GM12878 (cell line): Measurements from ENCODE around the gene KIF2C. TPM values are rescaled to one million over a fixed set of nuclear protein-coding genes. Genes with fewer than 3 reads are reported as not detected.
A peak's percentile ranks its signal among the peaks of the same experiment; 100 is the strongest.

ENCODE experiments used
- BRCA1 ChIP-seq: IDR thresholded peaks from 2 replicates; pipeline ENCODE4 v1.6.1; 2011; ENCODE audit warnings: low read depth, low read length, improper control_type of control experiment
- FOS ChIP-seq: IDR thresholded peaks from 3 replicates; pipeline ENCODE4 v1.6.1; 2011; ENCODE audit warnings: borderline replicate concordance; ENCODE audit not compliant: insufficient read length; ENCODE audit errors: extremely low read depth
- GABPA ChIP-seq: IDR thresholded peaks from 2 replicates; pipeline ENCODE4 v1.6.1; 2014; ENCODE audit warnings: antibody characterized with exemption, low read depth, mild to moderate bottlenecking, inconsistent platforms
- NKRF ChIP-seq: fragments of 450-650 bp; conservative IDR thresholded peaks from 2 replicates; pipeline ENCODE4 v1.6.1; 2017; ENCODE audit warnings: mild to moderate bottlenecking, moderate library complexity
- RAD21 ChIP-seq: IDR thresholded peaks from 2 replicates; pipeline ENCODE4 v1.6.1; 2011; ENCODE audit warnings: mild to moderate bottlenecking, low read depth, low read length, moderate library complexity; ENCODE audit not compliant: insufficient read depth
- SRF ChIP-seq, 2 experiments: IDR thresholded peaks; 2 replicates each; pipeline ENCODE4 v1.6.1; 2011; ENCODE audit warnings: low read depth in 2 of 2, low read length in 2 of 2, mild to moderate bottlenecking in 1 of 2, moderate library complexity in 1 of 2
- ZBED1 ChIP-seq: IDR thresholded peaks from 2 replicates; pipeline ENCODE4 v1.6.1; 2016; ENCODE audit warnings: borderline replicate concordance
- ZBTB11 ChIP-seq: fragments of 450-650 bp; formaldehyde crosslinking; IDR thresholded peaks from 2 replicates; pipeline ENCODE4 v1.5.0; 2022; ENCODE audit warnings: mild to moderate bottlenecking, missing genetic modification characterization
- polyA plus RNA-seq, 11 experiments: library from polyadenylated mRNA; depleted of rRNA in 4 of 11; unstranded in 6 of 11; stranded (reverse) in 5 of 11; fragments of >200 nt; fragmentation: Nextera tagmentation in 4 of 11; fragmentation: Illumina TruSeq in 1 of 11; extraction: Ambion mirVana in 4 of 11; extraction: Trizol in 1 of 11; gene quantifications; 1 replicate in 1 of 11; 2 replicates in 10 of 11; pipeline versions ENCODE4 v1.2.1 to v1.2.3, GENCODE V29; 2011 to 2016; ENCODE audit warnings: inconsistent platforms in 2 of 11, missing spikeins in 2 of 11, low read depth in 1 of 11
- total RNA-seq, 4 experiments: library from RNA; depleted of rRNA in 3 of 4; stranded (reverse); fragments of >200 nt in 3 of 4; fragmentation: Illumina TruSeq in 1 of 4; extraction: Trizol in 1 of 4; gene quantifications; 2 replicates each; pipeline versions ENCODE4 v1.2.1 to v1.2.3, GENCODE V29; 2013 to 2021
- TF ChIP-seq, protein P1 (sequence below): fragments of 450-650 bp; IDR thresholded peaks from 2 replicates; pipeline ENCODE4 v1.6.1; 2016; ENCODE audit warnings: mild to moderate bottlenecking
- TF ChIP-seq, protein P2 (sequence below): IDR thresholded peaks from 2 replicates; pipeline ENCODE4 v1.6.1; 2011; ENCODE audit warnings: borderline replicate concordance, low read depth, mild to moderate bottlenecking, moderate library complexity, low read length; ENCODE audit not compliant: insufficient read depth, poor library complexity, severe bottlenecking

Gene KIF2C
- total and polyA plus RNA-seq, 10 of the 15 experiments (the other 5 are each of a cell fraction or from before 2014, with no cell fraction given), result 42.3 to 104 (median 83.8) TPM

DNA sequence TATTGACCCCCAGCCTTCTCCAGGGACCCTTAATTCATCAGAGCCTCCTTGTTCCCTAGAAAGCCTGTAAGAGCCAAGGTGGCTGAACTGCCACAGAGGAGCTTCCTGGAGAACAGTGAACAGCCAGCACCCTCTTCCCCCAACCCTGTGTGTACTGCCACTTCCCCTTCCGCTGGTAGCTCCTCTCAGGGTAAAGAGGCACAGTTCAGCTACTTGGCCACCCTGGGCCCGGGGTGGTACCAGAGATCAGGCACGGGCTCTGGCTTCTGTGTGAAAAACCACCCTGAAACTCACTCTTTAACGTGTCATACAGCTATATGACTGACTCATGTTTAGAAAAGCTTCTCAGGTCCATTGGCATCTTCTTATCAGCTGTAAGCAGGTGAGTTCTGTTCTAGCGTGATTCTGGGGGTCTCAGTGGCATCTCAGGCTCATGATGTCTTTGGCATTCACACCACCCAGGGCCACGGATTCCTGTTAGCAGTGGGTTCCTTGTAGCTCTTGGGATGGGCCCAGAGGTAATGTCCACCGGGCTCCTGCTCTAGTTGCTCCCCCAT is 42.8 kb upstream of the KIF2C start (continued):
- TF ChIP-seq, protein P1, sequence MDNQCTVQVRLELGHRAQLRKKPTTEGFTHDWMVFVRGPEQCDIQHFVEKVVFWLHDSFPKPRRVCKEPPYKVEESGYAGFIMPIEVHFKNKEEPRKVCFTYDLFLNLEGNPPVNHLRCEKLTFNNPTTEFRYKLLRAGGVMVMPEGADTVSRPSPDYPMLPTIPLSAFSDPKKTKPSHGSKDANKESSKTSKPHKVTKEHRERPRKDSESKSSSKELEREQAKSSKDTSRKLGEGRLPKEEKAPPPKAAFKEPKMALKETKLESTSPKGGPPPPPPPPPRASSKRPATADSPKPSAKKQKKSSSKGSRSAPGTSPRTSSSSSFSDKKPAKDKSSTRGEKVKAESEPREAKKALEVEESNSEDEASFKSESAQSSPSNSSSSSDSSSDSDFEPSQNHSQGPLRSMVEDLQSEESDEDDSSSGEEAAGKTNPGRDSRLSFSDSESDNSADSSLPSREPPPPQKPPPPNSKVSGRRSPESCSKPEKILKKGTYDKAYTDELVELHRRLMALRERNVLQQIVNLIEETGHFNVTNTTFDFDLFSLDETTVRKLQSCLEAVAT, result no peak
- TF ChIP-seq NKRF, result no peak
- TF ChIP-seq ZBTB11 (CRISPR knock-in tag), result no peak
- TF ChIP-seq BRCA1, result no peak
- TF ChIP-seq RAD21, result no peak
- TF ChIP-seq, protein P2, sequence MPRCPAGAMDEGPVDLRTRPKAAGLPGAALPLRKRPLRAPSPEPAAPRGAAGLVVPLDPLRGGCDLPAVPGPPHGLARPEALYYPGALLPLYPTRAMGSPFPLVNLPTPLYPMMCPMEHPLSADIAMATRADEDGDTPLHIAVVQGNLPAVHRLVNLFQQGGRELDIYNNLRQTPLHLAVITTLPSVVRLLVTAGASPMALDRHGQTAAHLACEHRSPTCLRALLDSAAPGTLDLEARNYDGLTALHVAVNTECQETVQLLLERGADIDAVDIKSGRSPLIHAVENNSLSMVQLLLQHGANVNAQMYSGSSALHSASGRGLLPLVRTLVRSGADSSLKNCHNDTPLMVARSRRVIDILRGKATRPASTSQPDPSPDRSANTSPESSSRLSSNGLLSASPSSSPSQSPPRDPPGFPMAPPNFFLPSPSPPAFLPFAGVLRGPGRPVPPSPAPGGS, result no peak
- TF ChIP-seq GABPA, result 0 out of 2 replicates have a peak, but pooled peaks have one; percentile 7
- TF ChIP-seq ZBED1, result no peak
- TF ChIP-seq FOS, result no peak
- no peak for TF ChIP-seq SRF (IDR thresholded peaks at IDR 0.05; ENCODE audit: low read depth in 2 of 2, low read length in 2 of 2)
